ENCODE results near the gene TACC2.

The TACC2 gene

DNA sequence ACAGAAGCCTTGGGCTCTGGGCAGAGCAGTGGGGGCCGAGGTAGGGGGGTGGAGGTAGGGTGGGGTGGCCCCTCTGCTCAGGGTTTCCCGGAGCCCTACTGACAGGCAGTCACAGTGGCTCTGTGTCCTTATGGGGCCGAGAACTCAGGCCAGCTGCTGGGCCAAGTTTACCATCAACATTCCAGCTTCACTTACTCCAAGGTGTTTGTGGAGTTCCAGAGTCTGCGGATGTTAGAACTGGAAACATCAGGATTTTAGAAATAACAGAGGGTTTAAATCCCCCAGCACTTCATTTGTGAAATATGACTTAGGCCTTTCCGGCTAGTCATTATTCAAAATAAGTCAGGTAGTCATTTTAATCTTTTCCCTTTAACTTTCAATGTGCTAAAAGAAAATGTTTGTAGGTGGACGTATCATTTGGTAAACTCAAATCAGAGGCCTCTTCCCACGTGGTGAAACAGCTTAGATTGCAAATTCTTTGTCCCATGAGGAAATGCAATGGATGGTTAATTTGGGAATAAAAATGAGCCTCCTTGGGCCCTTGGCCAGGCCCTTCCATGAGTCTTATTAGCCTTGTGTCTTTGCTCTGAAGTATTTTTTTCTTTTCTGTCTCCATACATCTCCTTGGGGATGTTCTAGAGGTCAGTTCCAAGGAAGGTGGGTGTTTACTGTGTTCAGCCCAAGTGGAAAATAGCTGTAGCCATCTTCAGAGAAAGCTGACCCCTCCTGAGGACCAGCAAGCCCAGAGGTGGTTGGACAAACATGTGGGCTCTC, 182.5 kb downstream of the TACC2 start:
- no peak for DNase-seq

DNA sequence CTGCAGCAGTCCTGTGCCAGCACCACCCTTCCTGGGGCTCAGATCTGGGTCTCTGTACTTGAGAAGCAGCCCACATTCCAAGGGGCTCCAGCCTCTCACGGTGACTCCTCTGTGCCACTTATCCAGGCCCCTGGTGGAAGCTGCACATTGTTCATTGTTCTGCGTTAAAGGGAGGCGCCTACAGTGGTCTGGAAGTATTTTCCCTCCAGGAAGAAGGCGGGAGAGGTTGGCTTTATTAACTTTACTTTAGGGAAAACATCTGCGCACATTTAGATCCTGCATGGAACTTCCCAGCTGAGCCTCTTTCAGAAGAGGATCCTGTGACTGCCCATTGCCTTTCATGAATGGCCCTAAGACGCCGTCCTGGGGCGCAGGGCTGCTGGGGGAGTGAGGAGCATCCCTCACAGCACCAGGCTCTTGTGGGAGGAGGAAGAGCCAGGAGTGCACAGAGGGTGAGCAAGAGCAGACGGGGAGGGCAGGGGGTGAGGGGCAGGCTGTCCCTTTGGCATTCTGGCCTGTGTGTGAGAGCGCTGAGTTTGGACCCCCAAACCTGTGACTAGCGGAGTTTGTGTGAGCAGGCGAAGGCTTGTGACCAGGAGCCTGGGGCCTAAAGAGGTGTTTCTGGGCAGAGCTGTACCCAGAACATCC, 183.5 kb downstream of the TACC2 start:
- no peak for DNase-seq

DNA sequence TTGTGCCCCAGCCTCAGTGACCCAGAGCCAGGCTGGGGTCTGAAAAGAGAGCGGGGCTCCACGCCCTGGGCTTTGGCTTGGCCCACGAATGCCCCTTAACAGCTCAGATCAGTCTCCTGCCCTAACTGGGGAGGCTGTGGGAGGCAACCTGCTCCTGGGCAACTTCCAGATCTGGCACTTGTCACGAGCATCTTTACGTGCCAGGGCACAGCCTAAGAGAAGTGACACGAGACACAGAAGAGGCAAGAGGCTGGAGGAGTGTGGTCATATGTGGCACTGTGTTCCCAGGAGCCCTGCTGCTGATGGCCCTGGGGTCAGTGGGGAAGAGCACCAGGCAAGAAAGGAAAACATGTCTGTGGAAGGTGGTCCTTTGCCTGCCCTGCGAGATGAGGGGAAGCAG, 184.4 kb downstream of the TACC2 start:
- DNase-seq, result no peak

DNA sequence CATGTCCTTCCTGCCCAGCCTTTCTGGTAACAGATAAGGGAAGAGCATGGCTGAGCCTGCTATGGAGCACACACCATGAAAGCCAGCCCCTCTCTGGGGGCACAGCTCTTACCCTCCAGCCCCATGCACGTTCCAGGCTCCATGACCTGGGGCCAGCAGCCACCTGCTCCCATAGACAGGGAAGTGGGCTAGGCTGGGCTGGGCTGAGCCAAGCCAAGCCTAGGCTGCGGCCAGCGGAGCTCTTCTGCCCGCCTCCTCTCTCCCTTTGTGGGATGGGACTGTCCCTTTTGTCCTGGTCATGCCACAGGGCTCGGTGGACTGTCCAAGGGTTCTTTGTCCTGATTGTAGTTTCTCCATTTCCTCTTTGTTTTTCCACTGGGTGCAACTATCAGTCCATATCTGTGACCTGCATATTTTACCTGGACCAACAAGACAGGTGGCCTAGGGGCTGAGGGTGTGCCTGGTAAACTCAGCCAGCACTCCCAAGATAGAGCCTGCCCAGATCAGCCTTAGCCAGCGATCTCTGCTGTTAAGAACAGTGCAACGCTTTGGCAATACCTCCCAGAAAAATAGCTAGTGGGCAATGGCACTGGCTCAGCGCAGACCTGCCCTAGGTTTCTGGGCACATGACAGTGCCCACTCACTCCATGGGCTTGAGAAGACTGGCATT, 184.9 kb downstream of the TACC2 start:
- no peak for DNase-seq

DNA sequence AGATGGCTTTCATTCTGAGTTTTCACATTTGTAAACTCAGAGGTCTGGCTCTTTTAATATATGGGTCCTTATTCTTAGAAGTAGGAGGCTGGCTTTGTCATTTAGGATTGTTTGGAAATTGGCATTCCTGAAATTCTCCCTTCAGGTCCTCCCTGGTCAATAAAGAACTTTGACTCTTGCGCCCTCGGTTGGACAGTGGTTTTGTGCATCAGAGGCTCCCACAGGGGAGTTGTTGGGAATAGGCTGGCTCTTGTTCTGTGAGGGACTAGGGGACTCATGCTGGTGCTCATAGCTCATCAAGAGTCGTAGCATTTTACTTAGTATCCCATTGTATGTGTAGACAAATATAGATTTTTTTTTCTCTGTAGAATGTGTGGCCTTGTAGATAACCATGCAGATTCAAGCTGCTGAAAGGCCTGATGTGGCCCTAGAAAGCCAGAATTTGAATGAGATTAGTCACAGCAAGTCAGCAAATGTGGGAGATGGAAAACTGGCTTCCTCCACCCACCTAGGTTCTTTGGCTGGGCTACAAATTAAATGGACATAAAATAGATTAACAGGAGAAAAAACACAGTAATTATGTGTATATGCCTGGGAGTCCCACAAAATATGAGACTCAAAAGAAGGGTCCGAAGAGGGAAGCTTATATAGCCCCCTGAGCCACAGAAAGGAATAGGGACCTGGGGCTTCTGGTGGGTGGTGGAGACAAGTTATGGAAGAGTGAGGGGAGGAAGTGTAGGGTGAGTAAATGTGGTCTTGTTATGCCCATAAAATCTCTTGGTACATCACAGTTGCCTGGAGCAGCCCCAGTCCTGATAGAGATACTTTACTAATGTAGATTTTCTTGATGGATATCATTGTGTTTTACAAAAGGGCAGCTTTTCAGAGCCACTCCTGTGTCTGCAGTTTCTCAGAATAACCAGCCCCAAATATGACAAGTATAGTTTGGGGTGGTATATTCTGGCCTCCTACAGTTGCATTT, 187.6 kb downstream of the TACC2 start:
- DNase-seq, result no peak

DNA sequence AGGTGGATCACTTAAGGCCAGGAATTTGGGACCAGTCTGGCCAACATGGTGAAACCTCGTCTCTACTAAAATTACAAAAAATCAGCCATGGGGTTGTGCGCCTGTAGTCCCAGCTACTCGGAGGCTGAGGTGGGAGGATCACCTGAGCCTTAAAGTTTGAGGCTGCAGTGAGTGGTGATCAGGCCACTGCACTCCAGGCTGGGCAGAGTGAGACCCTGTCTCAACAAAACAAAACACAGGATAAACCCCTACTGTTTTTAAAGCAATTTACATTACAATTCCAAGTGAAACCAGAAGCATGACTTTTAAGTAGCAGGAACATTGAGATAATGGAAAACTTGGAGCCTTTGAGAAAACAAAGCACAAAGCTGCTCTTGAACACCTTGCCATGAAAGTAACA, 189.7 kb downstream of the TACC2 start:
- DNase-seq, result no peak

DNA sequence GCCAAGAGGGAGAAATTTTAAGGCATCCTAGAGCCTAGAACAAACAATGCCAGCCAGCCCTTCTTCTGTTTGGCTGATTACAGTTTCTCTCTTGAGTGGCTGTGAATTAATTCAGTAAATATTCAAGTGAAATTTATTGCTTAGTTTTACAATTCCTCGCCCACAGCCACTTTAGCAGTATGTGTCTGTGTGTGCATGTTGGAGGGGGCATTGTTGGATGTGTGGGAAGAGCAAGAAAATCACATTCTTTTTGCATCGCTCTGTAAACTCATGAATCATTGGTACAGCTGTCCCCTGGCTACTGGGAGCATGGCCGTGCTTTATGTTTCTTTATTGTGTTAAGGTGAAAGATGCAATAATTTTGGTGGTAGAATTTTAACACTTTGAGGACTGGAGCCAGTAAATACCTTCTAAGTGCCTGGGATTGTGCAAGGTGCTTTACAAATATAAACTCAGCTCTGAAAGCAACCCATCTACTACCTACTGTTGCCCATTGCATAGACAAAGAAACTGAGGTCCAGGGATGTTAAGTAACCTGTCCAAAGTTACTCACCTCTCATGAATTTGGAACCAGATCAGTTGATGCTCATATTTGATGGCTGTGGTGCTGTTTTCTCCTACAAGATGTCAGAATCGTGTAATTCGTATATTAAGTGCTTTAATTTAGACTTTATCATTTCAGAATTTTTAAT, 192.2 kb downstream of the TACC2 start:
- no peak for DNase-seq

DNA sequence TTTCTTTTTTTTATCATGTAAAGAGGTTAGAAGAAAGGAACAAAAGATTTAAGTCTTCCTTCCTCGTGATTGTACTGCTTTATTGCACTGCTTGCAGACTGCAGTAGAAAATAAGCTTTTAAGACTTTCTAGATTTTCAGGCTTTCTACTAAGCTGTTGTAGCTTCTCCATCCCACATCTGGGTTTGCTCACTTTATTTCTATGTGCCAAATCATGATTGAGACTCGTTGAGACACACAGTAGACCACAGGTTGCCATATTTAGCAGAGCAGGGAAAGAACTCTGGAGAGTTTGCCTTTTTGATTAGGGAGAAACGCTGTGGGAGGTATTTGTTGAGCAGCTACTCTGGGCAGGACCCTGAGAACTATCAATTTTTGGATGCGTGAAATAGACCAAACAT, 192.9 kb downstream of the TACC2 start:
- DNase-seq, result no peak

DNA sequence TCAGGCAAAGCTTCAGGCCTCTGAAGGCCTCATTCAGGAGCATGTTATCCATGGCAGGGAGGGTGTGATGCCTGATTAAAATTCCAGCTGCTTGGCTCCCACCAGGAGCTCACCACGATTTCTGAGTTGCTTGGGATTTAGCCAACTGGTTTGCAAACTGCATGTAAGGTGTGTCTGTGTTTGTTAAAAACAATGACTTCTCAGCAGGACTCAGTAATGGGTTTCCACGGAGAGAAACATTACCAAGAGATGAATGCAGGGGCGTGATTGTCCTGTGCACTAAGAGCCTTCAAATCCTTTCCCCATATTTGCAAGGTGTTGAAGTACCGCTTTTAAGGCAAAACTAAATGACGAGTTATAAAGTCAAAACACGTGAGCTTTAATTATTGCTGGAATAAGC, 193.3 kb downstream of the TACC2 start:
- DNase-seq, result no peak

DNA sequence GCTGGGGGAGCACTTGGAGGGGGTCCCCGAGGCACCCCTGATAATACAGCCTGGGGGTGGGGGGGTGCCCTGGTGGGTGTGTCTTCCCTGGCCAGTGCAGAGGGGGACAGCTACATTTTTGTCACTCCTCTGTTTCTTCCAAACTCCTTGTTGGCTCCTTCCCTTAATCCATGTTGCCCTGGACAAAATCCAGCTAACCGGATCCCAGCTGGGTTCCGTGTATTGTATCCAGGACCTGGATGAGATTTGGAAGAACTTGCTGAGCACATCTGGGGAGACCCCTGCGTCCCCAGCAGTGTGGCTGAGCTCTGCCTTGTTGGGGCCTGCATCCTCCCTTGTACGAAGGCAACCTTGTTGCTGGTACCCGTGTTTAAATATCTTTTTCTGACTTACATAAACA, 195.3 kb downstream of the TACC2 start:
- no peak for DNase-seq

DNA sequence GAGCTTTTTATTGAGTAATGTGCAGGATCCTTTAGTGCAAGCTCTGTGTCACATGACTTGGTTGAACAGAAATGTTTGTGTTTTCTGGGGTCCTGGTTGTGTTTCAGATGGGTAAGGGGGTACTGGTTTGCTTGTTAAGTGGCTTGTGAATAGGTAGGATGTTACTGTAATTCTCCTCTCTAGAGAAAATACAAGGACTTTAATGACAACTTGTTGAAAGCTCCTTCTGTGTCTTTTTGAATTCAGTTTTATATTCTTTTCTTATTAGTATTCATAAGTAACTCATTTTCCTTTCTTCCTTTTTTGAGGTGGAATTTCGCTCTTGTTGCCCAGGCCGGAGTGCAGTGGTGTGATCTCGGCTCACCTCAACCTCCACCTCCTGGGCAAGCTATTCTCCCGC, 196.7 kb downstream of the TACC2 start:
- DNase-seq, result no peak

DNA sequence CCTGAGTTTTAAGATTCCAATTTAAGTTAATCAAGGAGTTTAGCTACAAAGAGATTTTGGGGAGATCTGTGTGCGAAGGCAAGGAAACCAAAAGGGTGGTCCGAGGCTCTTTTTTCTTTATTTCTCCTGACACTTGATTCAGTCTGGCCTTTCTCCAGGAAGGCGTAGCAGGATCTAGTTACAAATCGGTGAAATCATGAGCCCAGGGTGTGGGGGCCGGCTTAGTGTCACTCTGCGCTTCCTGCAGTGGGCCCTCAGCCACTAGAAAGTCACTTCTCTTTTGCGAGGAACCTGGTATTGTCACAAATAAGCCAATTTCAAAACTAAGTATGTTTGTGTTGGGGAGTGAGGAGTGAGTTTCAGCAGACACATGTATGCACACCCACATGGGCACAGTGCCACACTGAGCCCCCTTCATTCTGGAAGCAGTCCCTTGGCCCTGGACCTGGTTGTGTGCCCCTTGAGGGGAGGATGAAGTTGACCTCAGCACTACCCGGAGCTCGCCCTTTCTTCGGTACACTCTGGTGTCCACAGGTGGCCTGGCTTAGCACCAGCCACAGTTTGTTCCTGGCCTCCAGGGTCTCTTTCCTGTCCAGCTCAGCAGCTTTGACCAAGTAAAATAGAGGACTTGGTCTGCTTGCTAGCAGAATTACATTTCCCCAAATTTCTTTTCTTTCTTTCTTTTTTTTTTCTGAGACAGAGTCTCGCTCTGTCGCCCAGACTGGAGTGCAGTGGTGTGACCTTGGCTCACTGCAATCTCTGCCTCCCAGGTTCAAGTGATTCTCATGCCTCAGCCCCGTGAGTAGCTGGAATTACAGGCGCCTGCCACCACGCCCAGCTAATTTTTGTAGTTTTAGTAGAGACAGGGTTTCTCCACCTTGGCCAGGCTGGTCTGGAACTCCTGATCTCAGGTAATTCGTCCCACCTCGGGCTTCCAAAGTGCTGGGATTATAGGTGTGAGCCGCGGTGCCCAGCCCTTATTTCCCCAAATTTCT, 198.2 kb downstream of the TACC2 start:
- no peak for DNase-seq

DNA sequence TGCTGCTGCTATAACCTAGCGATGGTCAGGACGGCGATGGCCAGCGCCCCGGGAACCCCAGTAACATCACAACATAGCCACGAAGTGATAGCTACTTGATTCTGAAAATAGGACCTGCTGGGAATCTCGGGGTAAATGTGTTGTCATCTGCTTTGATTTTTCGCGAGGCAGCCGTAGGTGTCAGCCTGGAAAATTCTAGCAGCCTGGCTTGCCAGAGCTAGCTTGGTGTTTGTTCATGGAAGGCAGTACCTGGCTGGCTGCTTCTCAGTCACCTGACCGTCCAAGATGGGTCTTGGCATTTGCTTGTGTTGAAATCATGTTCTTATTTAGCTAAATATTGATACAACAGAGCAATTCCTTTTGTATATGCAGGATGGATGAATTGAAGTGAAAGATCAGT, 199.7 kb downstream of the TACC2 start:
- no peak for DNase-seq

DNA sequence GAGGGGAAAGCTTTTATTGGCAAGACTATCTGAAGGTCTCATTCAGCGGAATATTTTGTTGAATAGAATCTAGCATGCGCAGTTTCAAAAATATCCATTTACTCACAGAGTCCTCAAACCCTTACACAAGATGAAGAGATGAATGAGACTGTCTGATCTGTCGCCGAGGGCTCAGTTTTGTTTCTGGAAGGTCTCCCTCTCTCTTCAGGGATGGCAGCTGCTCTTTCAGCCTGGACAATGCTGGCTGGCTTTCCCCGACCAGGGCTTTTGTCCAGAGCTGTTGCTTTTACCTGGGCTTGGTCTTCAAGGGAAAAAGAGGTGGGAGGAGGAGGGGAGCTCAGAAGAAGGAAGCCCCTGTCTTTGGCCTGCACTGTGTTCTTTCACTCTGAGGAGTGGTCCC, 200.2 kb downstream of the TACC2 start:
- no peak for DNase-seq

DNA sequence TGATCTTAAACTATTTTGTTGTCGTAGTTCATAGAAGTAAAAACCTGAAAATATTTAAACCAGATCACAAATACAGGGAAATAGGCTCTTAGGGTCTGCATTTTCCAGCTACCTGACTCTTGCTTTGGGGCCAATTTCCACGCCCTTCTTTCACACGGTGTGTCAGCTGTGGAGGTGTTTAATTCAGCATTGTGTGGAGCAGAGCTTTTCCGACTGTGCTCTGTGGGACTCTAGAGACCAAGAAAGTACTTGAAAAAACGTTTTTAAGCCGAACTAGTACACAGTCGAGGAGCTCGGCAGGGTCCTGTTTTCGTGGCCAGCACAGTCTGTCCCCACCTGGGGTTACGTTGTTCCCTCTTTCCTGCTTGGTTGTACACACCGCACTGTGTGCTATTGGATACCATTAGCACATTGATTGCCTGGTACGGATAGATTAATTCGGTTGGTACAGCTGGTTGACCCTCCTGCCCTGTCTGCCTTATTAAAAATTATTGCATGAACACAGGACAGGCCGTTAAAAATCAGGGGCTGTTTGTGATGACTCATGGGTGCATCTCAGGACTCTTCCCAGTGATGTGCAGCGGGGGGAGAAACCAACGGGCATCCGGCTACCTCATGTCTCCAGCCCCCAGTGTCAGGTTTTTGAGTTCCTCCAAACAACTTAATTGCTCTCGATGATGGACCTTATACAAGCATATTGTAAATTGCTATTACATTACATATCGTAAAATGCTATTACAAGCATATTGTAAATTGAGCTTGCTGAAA, 201.4 kb downstream of the TACC2 start:
- DNase-seq, result no peak

DNA sequence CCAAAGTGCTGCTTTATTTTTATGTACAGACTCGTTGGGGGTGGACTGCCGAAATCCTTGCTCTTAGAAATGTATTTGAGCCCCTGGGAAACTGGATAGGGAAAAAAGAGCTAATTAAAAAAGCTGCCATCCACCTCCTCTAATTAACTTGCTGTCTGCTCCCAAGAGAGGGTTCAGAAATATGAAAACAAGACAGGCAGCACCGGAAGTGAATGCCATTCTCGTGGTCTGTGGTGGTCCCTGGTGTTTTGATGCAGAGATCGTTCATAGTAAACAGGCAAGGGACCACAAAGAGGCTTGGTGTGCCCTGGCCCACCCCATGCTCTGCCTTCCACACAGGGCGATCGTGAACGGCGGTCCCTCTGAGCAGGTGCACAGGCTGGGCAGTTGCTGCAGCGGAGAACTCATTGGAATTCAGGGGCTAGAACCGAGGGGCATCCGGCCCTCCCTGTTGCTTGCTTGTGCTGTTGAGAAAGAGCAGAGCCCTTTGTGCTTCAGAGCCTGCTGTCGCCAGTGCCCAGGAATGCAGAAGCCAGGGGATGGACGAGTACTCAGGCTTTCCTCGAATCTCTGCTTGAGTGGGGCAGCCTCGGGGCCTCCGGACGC, 203.1 kb downstream of the TACC2 start:
- no peak for DNase-seq

DNA sequence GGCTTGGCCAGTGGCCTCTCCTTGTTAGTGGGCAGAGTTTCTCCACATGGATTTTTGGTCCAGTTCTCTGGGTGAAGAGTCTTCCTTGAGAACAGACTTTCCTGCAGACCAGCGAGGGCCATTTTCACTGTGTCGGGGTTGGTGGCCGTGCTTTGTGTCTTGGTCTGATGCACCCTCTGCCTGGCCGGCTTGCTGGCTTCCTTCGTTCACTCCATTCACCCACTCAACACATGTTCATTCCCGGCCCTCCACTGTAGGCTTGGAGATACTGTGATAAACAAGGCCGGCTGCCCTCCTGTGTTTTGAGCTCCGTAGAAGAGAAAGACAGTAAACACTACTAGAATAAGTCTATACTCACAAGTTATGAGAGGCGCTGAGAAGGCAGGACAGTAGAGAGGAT, 205.3 kb downstream of the TACC2 start:
- no peak for DNase-seq

DNA sequence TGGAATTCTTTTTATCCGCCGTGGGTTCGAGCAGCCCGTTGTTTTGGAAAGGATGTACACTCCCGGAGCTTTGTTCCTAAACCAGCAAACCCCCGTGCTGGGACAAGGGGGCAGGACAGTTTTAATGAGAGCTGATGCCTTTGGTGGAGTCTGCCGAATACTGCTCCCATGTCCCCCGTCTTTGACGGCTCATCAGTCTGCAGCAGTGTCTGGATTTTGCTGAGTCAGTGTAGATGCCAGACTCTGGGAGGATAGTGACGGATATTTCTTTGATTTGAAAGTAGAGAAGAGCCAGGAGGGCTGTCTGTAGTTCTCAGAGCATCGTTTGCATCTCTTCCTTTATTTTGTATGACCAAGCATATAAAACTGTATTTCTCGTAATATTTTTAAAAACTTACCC, 207.3 kb downstream of the TACC2 start:
- no peak for DNase-seq

DNA sequence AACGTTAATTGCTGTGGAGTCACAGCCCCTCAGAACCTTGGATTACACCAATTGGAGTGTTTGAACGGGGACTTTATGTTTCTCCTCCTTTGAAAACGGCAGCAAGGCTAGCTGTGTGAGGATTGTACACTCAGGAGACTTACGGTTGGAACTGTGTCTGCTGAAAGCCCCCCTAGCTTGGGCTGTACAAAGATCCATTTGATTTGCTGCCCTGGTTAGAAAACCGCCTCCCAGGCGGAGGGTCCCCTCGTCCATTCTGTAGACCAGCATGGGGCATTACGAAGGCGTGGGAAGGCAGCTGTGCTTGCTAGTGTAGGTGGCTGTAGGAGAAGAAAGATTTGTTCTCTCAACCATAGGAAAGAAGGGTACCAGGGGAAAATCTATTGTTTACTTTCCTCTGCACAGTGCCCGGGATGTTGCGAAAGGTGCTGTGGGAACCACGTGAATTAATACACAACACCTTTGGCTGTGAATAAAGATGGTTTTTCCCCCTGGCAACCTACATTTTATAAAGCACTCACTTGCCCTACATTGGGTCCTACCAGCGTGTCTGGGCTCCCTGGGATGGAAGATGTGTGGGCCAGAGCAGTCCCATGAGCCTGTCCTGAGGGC, 208.8 kb downstream of the TACC2 start:
- no peak for DNase-seq
